HL-60 (cell line): ENCODE data around the gene PRKAG2.

Source experiments
- CTCF ChIP-seq: IDR thresholded peaks from one replicate; pipeline ENCODE4 v1.5.1; 2011; ENCODE audit warnings: low read length, control low read depth, inconsistent platforms; ENCODE audit not compliant: insufficient read depth
- GABPA ChIP-seq: IDR thresholded peaks from 2 replicates; pipeline ENCODE4 v1.6.1; 2012; ENCODE audit warnings: low read depth
- POLR2AphosphoS5 ChIP-seq: IDR thresholded peaks from 2 replicates; pipeline ENCODE4 v1.6.1; 2012; ENCODE audit warnings: low read depth

- TF ChIP-seq CTCF (no peak), POLR2AphosphoS5 (no peak), GABPA (no peak)
Observed at GRCh38 chr7:151809864-151810170, 67.1 kb downstream of the PRKAG2 start.
